ACHN (cell line): ENCODE results near the gene DSC1.
"Not testable (repeated sequence)": the region's sequence is repeated elsewhere in the genome, so short reads cannot be mapped to it uniquely, and the experiment has no call there.

Experiments used
- DNase-seq: peaks from one replicate; pipeline ENCODE4 v3.0.0-alpha.2; 2015
- in situ Hi-C: cut with HindIII; loops from 2 replicates; pipeline ENCODE4 v1.10.0; 2017; ENCODE audit warnings: low sequenced_read_pairs, low pct_ligation_motif_present, low pct_unique_long_range_greater_than_20kb

Gene DSC1

GRCh38 chr18:31185186-31185950, 22.7 kb upstream of the DSC1 start:
- DNase-seq: no peak
- in situ Hi-C loops: no loop called here

- no peak for DNase-seq
- in situ Hi-C loops: no loop called here
Measured at GRCh38 chr18:31183302-31183701, 20.6 kb upstream of the DSC1 start.

GRCh38 chr18:31177369-31177768, 14.7 kb upstream of the DSC1 start:
- DNase-seq, in situ Hi-C loops: not testable (repeated sequence)

- in situ Hi-C loops: no loop called here
- no peak for DNase-seq
Measured at GRCh38 chr18:31176531-31176930, 13.9 kb upstream of the DSC1 start.

- in situ Hi-C loops: no loop called here
- no peak for DNase-seq
Measured at GRCh38 chr18:31171144-31171839, 8.6 kb upstream of the DSC1 start.

- no peak for DNase-seq
- in situ Hi-C loops: no loop called here
Measured at GRCh38 chr18:31170335-31170734, 7.7 kb upstream of the DSC1 start.

- DNase-seq: no peak
- in situ Hi-C loops: no loop called here
Measured at GRCh38 chr18:31162419-31162793, 250 bp downstream of the DSC1 start.

GRCh38 chr18:31161757-31162418, 768 bp downstream of the DSC1 start:
- no peak for DNase-seq
- in situ Hi-C loops: no loop called here

GRCh38 chr18:31156821-31157763, 5.6 kb downstream of the DSC1 start:
- in situ Hi-C loops: no loop called here
- no peak for DNase-seq

GRCh38 chr18:31155498-31155897, 7.2 kb downstream of the DSC1 start:
- in situ Hi-C loops: no loop called here

GRCh38 chr18:31154181-31154580, 8.5 kb downstream of the DSC1 start:
- no peak for DNase-seq
- in situ Hi-C loops: no loop called here

More at GRCh38 chr18:31155498-31155897, 7.2 kb downstream of the DSC1 start:
- DNase-seq: no peak

GRCh38 chr18:31149351-31149750, 13.3 kb downstream of the DSC1 start:
- in situ Hi-C loops: no loop called here
- no peak for DNase-seq

- no peak for DNase-seq
- in situ Hi-C loops: no loop called here
Measured at GRCh38 chr18:31148600-31148999, 14.1 kb downstream of the DSC1 start.

- no peak for DNase-seq
- in situ Hi-C loops: no loop called here
Measured at GRCh38 chr18:31146809-31147208, 15.8 kb downstream of the DSC1 start.

- in situ Hi-C loops: no loop called here
- DNase-seq: no peak
Measured at GRCh38 chr18:31143025-31143424, 19.6 kb downstream of the DSC1 start.

- DNase-seq: no peak
- in situ Hi-C loops: no loop called here
Measured at GRCh38 chr18:31138709-31139108, 23.9 kb downstream of the DSC1 start.

- no peak for DNase-seq
- in situ Hi-C loops: no loop called here
Measured at GRCh38 chr18:31134988-31135529, 27.6 kb downstream of the DSC1 start.

- in situ Hi-C loops: no loop called here
- DNase-seq: no peak
Measured at GRCh38 chr18:31129398-31130115, 33.1 kb downstream of the DSC1 start.
